ENCODE results near the gene IPCEF1.
"Not testable (repeated sequence)": the region's sequence is repeated elsewhere in the genome, so short reads cannot be mapped to it uniquely, and the experiment has no call there.

Gene IPCEF1

GRCh38 chr6:154329350-154330170 lies 27.0 kb downstream of the IPCEF1 start:
- DNase-seq, result no peak

- not testable (repeated sequence) for DNase-seq
Measured at GRCh38 chr6:154327313-154327712, 29.3 kb downstream of the IPCEF1 start.

GRCh38 chr6:154325142-154325541 lies 31.5 kb downstream of the IPCEF1 start:
- no peak for DNase-seq

- DNase-seq, result no peak
Measured at GRCh38 chr6:154320181-154320580, 36.4 kb downstream of the IPCEF1 start.

- DNase-seq, result no peak
Measured at GRCh38 chr6:154319231-154319858, 37.3 kb downstream of the IPCEF1 start.

- DNase-seq, result no peak
Measured at GRCh38 chr6:154318721-154319120, 37.9 kb downstream of the IPCEF1 start.

GRCh38 chr6:154316131-154316530 lies 40.5 kb downstream of the IPCEF1 start:
- no peak for DNase-seq

- DNase-seq, result no peak
Measured at GRCh38 chr6:154314084-154314483, 42.5 kb downstream of the IPCEF1 start.

- no peak for DNase-seq
Measured at GRCh38 chr6:154308986-154309385, 47.6 kb downstream of the IPCEF1 start.

GRCh38 chr6:154307696-154308425 lies 48.7 kb downstream of the IPCEF1 start:
- DNase-seq, result no peak

GRCh38 chr6:154307147-154307546 lies 49.5 kb downstream of the IPCEF1 start:
- DNase-seq, result not testable (repeated sequence)

- no peak for DNase-seq
Measured at GRCh38 chr6:154306696-154307095, 49.9 kb downstream of the IPCEF1 start.

- no peak for DNase-seq
Measured at GRCh38 chr6:154304191-154304590, 52.4 kb downstream of the IPCEF1 start.

- not testable (repeated sequence) for DNase-seq
Measured at GRCh38 chr6:154303642-154304041, 53.0 kb downstream of the IPCEF1 start.

- DNase-seq, result no peak
Measured at GRCh38 chr6:154301839-154302752, 54.5 kb downstream of the IPCEF1 start.

- DNase-seq, result no peak
Measured at GRCh38 chr6:154301086-154301625, 55.4 kb downstream of the IPCEF1 start.

GRCh38 chr6:154298297-154298696 lies 58.3 kb downstream of the IPCEF1 start:
- no peak for DNase-seq

- DNase-seq, result no peak
Measured at GRCh38 chr6:154297721-154298120, 58.9 kb downstream of the IPCEF1 start.

GRCh38 chr6:154297210-154297609 lies 59.4 kb downstream of the IPCEF1 start:
- no peak for DNase-seq

- no peak for DNase-seq
Measured at GRCh38 chr6:154295733-154296132, 60.9 kb downstream of the IPCEF1 start.

- DNase-seq, result no peak
Measured at GRCh38 chr6:154292855-154293519, 63.6 kb downstream of the IPCEF1 start.

GRCh38 chr6:154292066-154292465 lies 64.5 kb downstream of the IPCEF1 start:
- no peak for DNase-seq
